ENCODE data around the gene LRBA.
A peak's percentile ranks its signal among the peaks of the same experiment; 100 is the strongest.

LRBA gene

DNA sequence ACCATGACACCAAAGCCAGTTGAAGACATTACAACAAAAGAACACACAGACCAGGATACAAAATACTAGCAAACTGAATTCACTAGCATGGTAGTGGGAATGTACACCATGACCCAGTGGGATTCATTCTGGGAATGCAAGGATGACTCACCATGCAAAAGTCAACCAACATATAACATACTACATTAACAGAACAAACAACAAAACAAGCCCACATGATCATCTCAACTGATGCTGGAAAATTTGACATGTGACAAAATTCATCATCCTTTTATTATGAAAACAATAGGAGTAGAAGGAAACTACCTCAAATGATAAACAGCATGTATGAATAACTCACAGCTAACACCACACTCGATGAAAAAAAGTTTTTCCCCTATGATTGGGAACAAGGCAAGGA, 746.6 kb downstream of the LRBA start:
- in situ Hi-C loops (cut with HindIII; ENCODE audit: low sequenced_read_pairs): no loop called here
- no peak for DNase-seq (ENCODE audit: low read depth)
- no peak for TF ChIP-seq CTCF (IDR thresholded peaks at IDR 0.05; ENCODE audit: low read depth, low read length, missing control alignments)
- no peak overlapping the region for H3K4me3 ChIP-seq (ENCODE audit: low read depth, low read length)

- H3K4me3 ChIP-seq (ENCODE audit: low read depth, low read length): no peak overlapping the region
- in situ Hi-C loops (cut with HindIII; ENCODE audit: low sequenced_read_pairs): no loop called here
- no peak for TF ChIP-seq CTCF (IDR thresholded peaks at IDR 0.05; ENCODE audit: low read depth, low read length, missing control alignments)
- DNase-seq (ENCODE audit: low read depth): no peak
These were observed 749.3 kb downstream of the LRBA start for GRCh38 chr4:150265806-150266205.

DNA sequence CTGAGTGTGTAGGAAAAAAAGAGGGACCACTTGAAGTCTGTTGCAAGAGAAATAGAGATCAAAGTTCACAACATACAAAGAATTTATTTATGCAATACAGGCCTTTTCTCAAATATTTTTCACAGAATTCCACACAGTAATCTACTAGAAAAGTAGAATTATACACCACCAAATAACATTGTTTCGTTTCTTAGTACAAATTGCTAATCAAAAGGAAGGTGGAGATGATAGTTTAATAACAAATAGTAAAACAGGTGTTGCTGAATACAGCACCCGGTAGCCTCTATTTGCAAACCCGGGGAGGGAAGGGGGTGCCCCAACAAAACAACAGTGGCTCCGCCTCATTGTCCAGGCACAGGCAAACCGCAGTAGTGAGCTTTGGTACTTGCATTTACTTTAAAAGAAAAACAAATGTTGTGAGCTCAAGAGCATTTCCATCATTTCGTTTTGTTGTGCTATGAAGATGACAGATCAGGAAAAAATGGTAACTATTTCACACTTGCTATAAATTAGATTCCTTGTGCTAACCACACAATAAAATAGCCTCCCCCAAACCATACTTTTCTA, 750.4 kb downstream of the LRBA start:
- in situ Hi-C loops (cut with HindIII; ENCODE audit: low sequenced_read_pairs): no loop called here
- no peak for DNase-seq (ENCODE audit: low read depth)
- no peak overlapping the region for H3K4me3 ChIP-seq (ENCODE audit: low read depth, low read length)
- TF ChIP-seq CTCF (IDR thresholded peaks at IDR 0.05; ENCODE audit: low read depth, low read length, missing control alignments): no peak

DNA sequence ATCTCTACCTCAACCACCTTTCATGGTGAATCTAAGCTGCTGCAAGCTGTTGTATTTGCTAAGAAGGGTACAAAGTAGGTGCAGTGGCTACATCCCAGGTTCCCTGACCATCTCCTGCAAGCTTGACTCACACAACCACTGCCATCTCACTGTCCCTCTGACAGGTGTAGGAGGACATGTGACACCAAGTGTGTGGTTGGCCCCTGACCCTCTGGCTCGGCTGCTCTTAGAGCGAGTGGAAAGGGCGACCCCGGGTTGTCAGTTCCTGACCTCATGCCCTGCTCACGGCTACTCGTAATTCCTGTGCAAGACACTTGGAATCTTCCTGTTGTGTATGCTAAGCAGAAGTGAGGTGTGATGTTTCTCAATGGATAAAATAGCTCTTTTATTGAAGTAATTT, 752.5 kb downstream of the LRBA start:
- TF ChIP-seq CTCF (IDR thresholded peaks at IDR 0.05; ENCODE audit: low read depth, low read length, missing control alignments): no peak
- no peak overlapping the region for H3K4me3 ChIP-seq (ENCODE audit: low read depth, low read length)
- DNase-seq (ENCODE audit: low read depth): no peak
- in situ Hi-C loops (cut with HindIII; ENCODE audit: low sequenced_read_pairs): no loop called here

- in situ Hi-C loops (cut with HindIII; ENCODE audit: low sequenced_read_pairs): no loop called here
- no peak overlapping the region for H3K4me3 ChIP-seq (ENCODE audit: low read depth, low read length)
- peak; percentile 77 for DNase-seq (ENCODE audit: low read depth)
- no peak for TF ChIP-seq CTCF (IDR thresholded peaks at IDR 0.05; ENCODE audit: low read depth, low read length, missing control alignments)
These were observed 753.5 kb downstream of the LRBA start for GRCh38 chr4:150261571-150261970.

GRCh38 chr4:150259861-150260567, 755.1 kb downstream of the LRBA start:
- TF ChIP-seq CTCF (IDR thresholded peaks at IDR 0.05; ENCODE audit: low read depth, low read length, missing control alignments): no peak
- no peak for DNase-seq (ENCODE audit: low read depth)
- in situ Hi-C loops (cut with HindIII; ENCODE audit: low sequenced_read_pairs): no loop called here
- H3K4me3 ChIP-seq (ENCODE audit: low read depth, low read length): no peak overlapping the region

Data from astrocyte of the cerebellum (primary cell).